SK-N-SH (cell line): ENCODE results near the gene GUCA1A. TPM values are rescaled to one million over a fixed set of nuclear protein-coding genes. Genes with fewer than 3 reads are reported as not detected.

Experiments
- CTCF ChIA-PET: fragments of 300-600, 350-600 bp; formaldehyde crosslinking; extraction: SDS; loops from one replicate; lab custom pipeline; 2021; lab: Yijun Ruan, JAX
- POLR2A ChIA-PET: fragments of 350-600 bp; sonication (Branson Sonifier 250); formaldehyde crosslinking; extraction: SDS; loops from one replicate; lab custom pipeline; 2020; ENCODE audit warnings: antibody characterized with exemption, inconsistent platforms; lab: Yijun Ruan, JAX
- DNase-seq: peaks from one replicate; pipeline ENCODE4 v3.0.0; 2012
- H2AFZ ChIP-seq: fragments of 200-600 bp; sonication (generic); 2 replicates; pipeline ENCODE4 v1.8.1; 2016; ENCODE audit warnings: antibody characterized with exemption, mild to moderate bottlenecking, low read depth
- H3F3A ChIP-seq: fragments of 200-600 bp; sonication (generic); replicated peaks from 2 replicates; pipeline ENCODE3; 2016; ENCODE audit warnings: antibody characterized with exemption, mild to moderate bottlenecking; ENCODE audit not compliant: insufficient read depth
- H3K27ac ChIP-seq, 2 experiments: fragments of 200-500 bp in 1 of 2; fragments of 200-600 bp in 1 of 2; sonication (Bioruptor generic) in 1 of 2; sonication (generic), shearing (Covaris generic) in 1 of 2; 2 replicates each; pipeline versions ENCODE4 v1.5.1 to v1.6.1; 2014 to 2016; ENCODE audit warnings: low read depth in 2 of 2, inconsistent platforms in 1 of 2, low read length in 1 of 2, mild to moderate bottlenecking in 1 of 2, mixed read lengths in 1 of 2
- H3K27me3 ChIP-seq: fragments of 200-600 bp; sonication (generic), shearing (Covaris generic); 2 replicates; pipeline ENCODE4 v1.6.1; 2016; ENCODE audit warnings: mixed run types; ENCODE audit not compliant: insufficient read depth
- H3K36me3 ChIP-seq, 2 experiments: fragments of 200-500 bp in 1 of 2; fragments of 200-600 bp in 1 of 2; sonication (Bioruptor generic) in 1 of 2; sonication (generic) in 1 of 2; replicated peaks in 1 of 2; 2 replicates each; pipeline versions ENCODE3 to v1.5.1; 2014 to 2016; ENCODE audit warnings: low read length in 1 of 2, mild to moderate bottlenecking in 1 of 2; ENCODE audit not compliant: insufficient read depth in 2 of 2, control insufficient read depth in 1 of 2
- H3K4me1 ChIP-seq, 2 experiments: fragments of 200-500 bp in 1 of 2; fragments of 200-600 bp in 1 of 2; sonication (Bioruptor generic) in 1 of 2; sonication (generic), shearing (Covaris generic) in 1 of 2; 2 replicates each; pipeline versions ENCODE4 v1.5.1 to v1.6.1; 2014 to 2016; ENCODE audit warnings: low read depth in 1 of 2, low read length in 1 of 2, mixed run types in 1 of 2; ENCODE audit not compliant: insufficient read depth in 2 of 2, control insufficient read depth in 1 of 2
- H3K4me2 ChIP-seq: fragments of 200-600 bp; sonication (generic), shearing (Covaris generic); 2 replicates; pipeline ENCODE4 v1.6.1; 2017; ENCODE audit warnings: mixed run types
- H3K4me3 ChIP-seq, 2 experiments: fragments of 200-500 bp in 1 of 2; fragments of 200-600 bp in 1 of 2; sonication (Bioruptor generic) in 1 of 2; sonication (generic), shearing (Covaris generic) in 1 of 2; 2 replicates each; pipeline versions ENCODE4 v1.5.1 to v1.8.1; 2014 to 2016; ENCODE audit warnings: low read depth in 2 of 2, inconsistent platforms in 1 of 2, low read length in 1 of 2, mild to moderate bottlenecking in 1 of 2, mixed read lengths in 1 of 2, moderate library complexity in 1 of 2
- H3K79me2 ChIP-seq: fragments of 200-600 bp; sonication (generic); 2 replicates; pipeline ENCODE4 v1.8.1; 2017; ENCODE audit warnings: mild to moderate bottlenecking; ENCODE audit not compliant: insufficient read depth
- H3K9ac ChIP-seq: fragments of 200-600 bp; sonication (generic); 2 replicates; pipeline ENCODE4 v1.6.1; 2017; ENCODE audit warnings: mixed run types
- H3K9me2 ChIP-seq: fragments of 200-600 bp; sonication (generic); 2 replicates; pipeline ENCODE4 v1.6.1; 2017; ENCODE audit warnings: mixed run types
- H3K9me3 ChIP-seq: fragments of 200-600 bp; sonication (generic); 2 replicates; pipeline ENCODE4 v1.6.1; 2017; ENCODE audit warnings: mixed run types, mild to moderate bottlenecking, moderate library complexity
- H4K20me1 ChIP-seq: fragments of 200-600 bp; sonication (generic); 2 replicates; pipeline ENCODE4 v1.6.1; 2017; ENCODE audit warnings: mild to moderate bottlenecking, mixed run types; ENCODE audit not compliant: insufficient read depth
- CTCF ChIP-seq: fragments of 200-600 bp; sonication (generic); IDR thresholded peaks from 2 replicates; pipeline ENCODE4 v1.6.1; 2017; ENCODE audit warnings: antibody characterized with exemption, mild to moderate bottlenecking, moderate library complexity
- ELF1 ChIP-seq: IDR thresholded peaks from 2 replicates; pipeline ENCODE4 v1.4.0; 2012
- EP300 ChIP-seq, 2 experiments: IDR thresholded peaks; 2 replicates each; pipeline versions ENCODE4 v1.4.0 to v1.6.1; 2012; ENCODE audit warnings: borderline replicate concordance in 1 of 2, low read depth in 1 of 2, low read length in 1 of 2
- EZH2phosphoT487 ChIP-seq: fragments of 200-600 bp; sonication (generic); IDR thresholded peaks from 2 replicates; pipeline ENCODE4 v1.6.1; 2017; ENCODE audit warnings: low read depth, mixed run types, mild to moderate bottlenecking, antibody characterized with exemption, moderate library complexity, borderline replicate concordance
- FOSL2 ChIP-seq: IDR thresholded peaks from 2 replicates; pipeline ENCODE4 v1.4.0; 2012; ENCODE audit warnings: low read depth, mild to moderate bottlenecking, moderate library complexity, borderline replicate concordance
- FOXM1 ChIP-seq: IDR thresholded peaks from 2 replicates; pipeline ENCODE4 v1.4.0; 2012; ENCODE audit warnings: low read depth, mild to moderate bottlenecking
- GABPA ChIP-seq: IDR thresholded peaks from 2 replicates; pipeline ENCODE4 v1.4.0; 2012; ENCODE audit warnings: low read depth, mild to moderate bottlenecking
- GATA2 ChIP-seq: sonication (generic); formaldehyde crosslinking; IDR thresholded peaks from 2 replicates; pipeline ENCODE4 v1.5.0; 2020; ENCODE audit warnings: mild to moderate bottlenecking, missing genetic modification reagents
- IRF3 ChIP-seq: fragments of 150-350 bp; IDR thresholded peaks from 2 replicates; pipeline ENCODE4 v1.6.1; 2016; ENCODE audit warnings: mild to moderate bottlenecking, low read depth, low read length
- MEF2A ChIP-seq: IDR thresholded peaks from 2 replicates; pipeline ENCODE4 v1.4.0; 2012; ENCODE audit warnings: low read depth, borderline replicate concordance
- MXI1 ChIP-seq: IDR thresholded peaks from 2 replicates; pipeline ENCODE4 v1.6.1; 2012; ENCODE audit warnings: mild to moderate bottlenecking, low read depth, low read length, improper control_type of control experiment
- NFIC ChIP-seq: IDR thresholded peaks from 2 replicates; pipeline ENCODE4 v1.4.0; 2012; ENCODE audit warnings: borderline replicate concordance
- NRF1 ChIP-seq: IDR thresholded peaks from 2 replicates; pipeline ENCODE4 v1.6.1; 2012; ENCODE audit warnings: low read depth, mild to moderate bottlenecking, low read length
- POLR2AphosphoS5 ChIP-seq: IDR thresholded peaks from 2 replicates; pipeline ENCODE4 v1.6.1; 2012; ENCODE audit warnings: low read depth, low read length
- RAD21 ChIP-seq: IDR thresholded peaks from 2 replicates; pipeline ENCODE4 v1.6.1; 2012; ENCODE audit warnings: mild to moderate bottlenecking, low read length
- RXRA ChIP-seq: IDR thresholded peaks from 2 replicates; pipeline ENCODE4 v1.4.0; 2012; ENCODE audit warnings: low read depth, mild to moderate bottlenecking, borderline replicate concordance
- SMC3 ChIP-seq: IDR thresholded peaks from 2 replicates; pipeline ENCODE4 v1.6.1; 2012; ENCODE audit warnings: low read depth, low read length, improper control_type of control experiment
- TAF1 ChIP-seq: IDR thresholded peaks from 2 replicates; pipeline ENCODE4 v1.6.1; 2012; ENCODE audit warnings: low read depth, mild to moderate bottlenecking, low read length, moderate library complexity, borderline replicate concordance
- WGBS: methylation state at CpG from one replicate; pipeline ENCODE4 v1.1.6; 2017; ENCODE audit warnings: low lambda C conversion rate; 5-methylcytosine and 5-hydroxymethylcytosine counted together
- polyA plus RNA-seq, 3 experiments: library from polyadenylated mRNA; depleted of rRNA; stranded (reverse); fragments of >200 nt; gene quantifications; 2 replicates each; pipeline ENCODE4 v1.2.3, GENCODE V29; 2012
- TF ChIP-seq, protein P1 (sequence below): IDR thresholded peaks from 2 replicates; pipeline ENCODE4 v1.4.0; 2012; ENCODE audit warnings: low read depth, borderline replicate concordance

GUCA1A gene
- polyA plus RNA-seq, 1 of the 3 experiments (the other 2 are of a cell fraction) = 0.77 TPM

GRCh38 chr6:42225419-42225818, 52.3 kb downstream of the GUCA1A start:
- no peak overlapping the region for H3K4me2 ChIP-seq
- no peak for TF ChIP-seq POLR2AphosphoS5
- TF ChIP-seq FOSL2 = no peak
- no peak for TF ChIP-seq MEF2A
- TF ChIP-seq RAD21 = no peak
- TF ChIP-seq EZH2phosphoT487 = no peak
- no peak for TF ChIP-seq MXI1
- TF ChIP-seq SMC3 = no peak
- no peak for TF ChIP-seq CTCF
- no peak for TF ChIP-seq GABPA
- TF ChIP-seq RXRA = no peak
- TF ChIP-seq ELF1 = no peak
- TF ChIP-seq IRF3 = no peak
- TF ChIP-seq FOXM1 = no peak
- no peak for TF ChIP-seq GATA2 (CRISPR knock-in tag)
- TF ChIP-seq NRF1 = no peak
- TF ChIP-seq, protein P1, sequence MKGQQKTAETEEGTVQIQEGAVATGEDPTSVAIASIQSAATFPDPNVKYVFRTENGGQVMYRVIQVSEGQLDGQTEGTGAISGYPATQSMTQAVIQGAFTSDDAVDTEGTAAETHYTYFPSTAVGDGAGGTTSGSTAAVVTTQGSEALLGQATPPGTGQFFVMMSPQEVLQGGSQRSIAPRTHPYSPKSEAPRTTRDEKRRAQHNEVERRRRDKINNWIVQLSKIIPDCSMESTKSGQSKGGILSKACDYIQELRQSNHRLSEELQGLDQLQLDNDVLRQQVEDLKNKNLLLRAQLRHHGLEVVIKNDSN = no peak
- TF ChIP-seq TAF1 = no peak
- TF ChIP-seq NFIC = no peak
- no peak for TF ChIP-seq EP300 (IDR thresholded peaks at IDR 0.05; ENCODE audit: borderline replicate concordance in 1 of 2, low read depth in 1 of 2, low read length in 1 of 2)
- TF ChIP-seq, all 33 proteins: peak for 0
- H3K79me2 ChIP-seq = no peaks in the 10 kb centered on the region
- H4K20me1 ChIP-seq = no peaks in the 10 kb centered on the region
- no peaks in the 10 kb centered on the region for H3K9me2 ChIP-seq
- 50% methylated on average over 4 of the region's 4 CpGs for WGBS
- no peak for DNase-seq
- H3K27ac ChIP-seq = peak overlapping the region; percentile 45 to 85; a peak in 3 of 4 replicates
- H3K4me1 ChIP-seq = peaks cover 3 to 21% of the 10 kb centered on the region in 2 experiments
- no peak overlapping the region for H3K4me3 ChIP-seq
- peaks cover 3 to 7% of the 10 kb centered on the region in 2 experiments for H3K36me3 ChIP-seq
- ChIA-PET CTCF (interaction anchor here (0.8 to 1.9 kb wide), 3 partner anchors 10 to 322 kb away, joined by 3 to 9 read pairs (median 5); no protein-coding TSS in a partner anchor), POLR2A (no interaction called here)
- no peaks in the 10 kb centered on the region for H3K27me3 ChIP-seq
- peak overlapping the region; percentile 55; the same call in 1 of the 2 replicates for H3K9ac ChIP-seq
- H2AFZ ChIP-seq = no peak overlapping the region
- H3K9me3 ChIP-seq = no peaks in the 10 kb centered on the region
- peaks cover 25% of the 10 kb centered on the region for H3F3A ChIP-seq
